ENCODE results near the gene CEP70. TPM values are rescaled to one million over a fixed set of nuclear protein-coding genes. Genes with fewer than 3 reads are reported as not detected.

CEP70 gene
- total and polyA plus RNA-seq, 2 of the 13 experiments (the other 11 are each of a cell fraction or from before 2014, with no cell fraction given): 4.0 to 22.3 TPM

DNA sequence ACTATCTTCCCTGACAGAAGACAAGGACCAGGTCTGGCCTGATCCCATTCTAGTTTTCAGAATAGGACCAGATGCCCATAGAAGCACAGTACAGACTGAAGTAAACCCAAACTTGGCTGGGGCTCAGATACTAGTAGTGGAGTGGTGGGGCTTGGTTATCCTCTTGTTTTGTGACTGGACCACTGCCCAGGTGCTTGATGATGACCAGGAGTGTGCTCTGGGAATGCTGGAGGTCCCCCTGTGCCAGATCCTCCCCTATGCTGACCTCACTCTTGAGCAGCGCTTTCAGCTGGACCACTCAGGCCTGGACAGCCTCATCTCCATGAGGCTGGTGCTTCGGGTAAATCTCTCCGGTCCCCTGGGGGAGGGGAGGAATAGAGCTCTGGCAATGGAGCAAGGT, 123.4 kb downstream of the CEP70 start:
- ATAC-seq: no peak
- CTCF ChIA-PET (ENCODE audit: low intra/inter-chr PET ratio, low total read pairs): no interaction called here
- whole genome bisulfite sequencing (ENCODE audit: low lambda C conversion rate): 100% methylated on average over 1 of the region's 3 CpGs
- TF ChIP-seq ELF4 (CRISPR knock-in tag; IDR thresholded peaks at IDR 0.05; ENCODE audit: borderline replicate concordance) (no peak), HNRNPH1 (optimal IDR thresholded peaks at IDR 0.05; ENCODE audit: low read depth, low read length) (no peak), ZNF160 (CRISPR knock-in tag; IDR thresholded peaks at IDR 0.05) (no peak), ETV6 (CRISPR knock-in tag; conservative IDR thresholded peaks at IDR 0.05) (no peak), ZC3H4 (CRISPR knock-in tag; IDR thresholded peaks at IDR 0.05; ENCODE audit: borderline replicate concordance) (no peak), RBAK (CRISPR knock-in tag; IDR thresholded peaks at IDR 0.05) (no peak), ZNF577 (CRISPR knock-in tag; IDR thresholded peaks at IDR 0.05; ENCODE audit: borderline replicate concordance, low read depth) (no peak), ZSCAN20 (CRISPR knock-in tag; IDR thresholded peaks at IDR 0.05; ENCODE audit: borderline replicate concordance) (no peak), FOSL1 (CRISPR knock-in tag; IDR thresholded peaks at IDR 0.05; ENCODE audit: borderline replicate concordance) (no peak)
- TF ChIP-seq, protein P1, sequence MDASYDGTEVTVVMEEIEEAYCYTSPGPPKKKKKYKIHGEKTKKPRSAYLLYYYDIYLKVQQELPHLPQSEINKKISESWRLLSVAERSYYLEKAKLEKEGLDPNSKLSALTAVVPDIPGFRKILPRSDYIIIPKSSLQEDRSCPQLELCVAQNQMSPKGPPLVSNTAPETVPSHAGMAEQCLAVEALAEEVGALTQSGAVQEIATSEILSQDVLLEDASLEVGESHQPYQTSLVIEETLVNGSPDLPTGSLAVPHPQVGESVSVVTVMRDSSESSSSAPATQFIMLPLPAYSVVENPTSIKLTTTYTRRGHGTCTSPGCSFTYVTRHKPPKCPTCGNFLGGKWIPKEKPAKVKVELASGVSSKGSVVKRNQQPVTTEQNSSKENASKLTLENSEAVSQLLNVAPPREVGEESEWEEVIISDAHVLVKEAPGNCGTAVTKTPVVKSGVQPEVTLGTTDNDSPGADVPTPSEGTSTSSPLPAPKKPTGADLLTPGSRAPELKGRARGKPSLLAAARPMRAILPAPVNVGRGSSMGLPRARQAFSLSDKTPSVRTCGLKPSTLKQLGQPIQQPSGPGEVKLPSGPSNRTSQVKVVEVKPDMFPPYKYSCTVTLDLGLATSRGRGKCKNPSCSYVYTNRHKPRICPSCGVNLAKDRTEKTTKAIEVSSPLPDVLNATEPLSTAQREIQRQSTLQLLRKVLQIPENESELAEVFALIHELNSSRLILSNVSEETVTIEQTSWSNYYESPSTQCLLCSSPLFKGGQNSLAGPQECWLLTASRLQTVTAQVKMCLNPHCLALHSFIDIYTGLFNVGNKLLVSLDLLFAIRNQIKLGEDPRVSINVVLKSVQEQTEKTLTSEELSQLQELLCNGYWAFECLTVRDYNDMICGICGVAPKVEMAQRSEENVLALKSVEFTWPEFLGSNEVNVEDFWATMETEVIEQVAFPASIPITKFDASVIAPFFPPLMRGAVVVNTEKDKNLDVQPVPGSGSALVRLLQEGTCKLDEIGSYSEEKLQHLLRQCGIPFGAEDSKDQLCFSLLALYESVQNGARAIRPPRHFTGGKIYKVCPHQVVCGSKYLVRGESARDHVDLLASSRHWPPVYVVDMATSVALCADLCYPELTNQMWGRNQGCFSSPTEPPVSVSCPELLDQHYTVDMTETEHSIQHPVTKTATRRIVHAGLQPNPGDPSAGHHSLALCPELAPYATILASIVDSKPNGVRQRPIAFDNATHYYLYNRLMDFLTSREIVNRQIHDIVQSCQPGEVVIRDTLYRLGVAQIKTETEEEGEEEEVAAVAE (CRISPR knock-in tag; IDR thresholded peaks at IDR 0.05; ENCODE audit: borderline replicate concordance): no peak
- TF ChIP-seq, protein P2, sequence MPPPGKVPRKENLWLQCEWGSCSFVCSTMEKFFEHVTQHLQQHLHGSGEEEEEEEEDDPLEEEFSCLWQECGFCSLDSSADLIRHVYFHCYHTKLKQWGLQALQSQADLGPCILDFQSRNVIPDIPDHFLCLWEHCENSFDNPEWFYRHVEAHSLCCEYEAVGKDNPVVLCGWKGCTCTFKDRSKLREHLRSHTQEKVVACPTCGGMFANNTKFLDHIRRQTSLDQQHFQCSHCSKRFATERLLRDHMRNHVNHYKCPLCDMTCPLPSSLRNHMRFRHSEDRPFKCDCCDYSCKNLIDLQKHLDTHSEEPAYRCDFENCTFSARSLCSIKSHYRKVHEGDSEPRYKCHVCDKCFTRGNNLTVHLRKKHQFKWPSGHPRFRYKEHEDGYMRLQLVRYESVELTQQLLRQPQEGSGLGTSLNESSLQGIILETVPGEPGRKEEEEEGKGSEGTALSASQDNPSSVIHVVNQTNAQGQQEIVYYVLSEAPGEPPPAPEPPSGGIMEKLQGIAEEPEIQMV (CRISPR knock-in tag; IDR thresholded peaks at IDR 0.05; ENCODE audit: low read depth): no peak
- TF ChIP-seq, protein P3, sequence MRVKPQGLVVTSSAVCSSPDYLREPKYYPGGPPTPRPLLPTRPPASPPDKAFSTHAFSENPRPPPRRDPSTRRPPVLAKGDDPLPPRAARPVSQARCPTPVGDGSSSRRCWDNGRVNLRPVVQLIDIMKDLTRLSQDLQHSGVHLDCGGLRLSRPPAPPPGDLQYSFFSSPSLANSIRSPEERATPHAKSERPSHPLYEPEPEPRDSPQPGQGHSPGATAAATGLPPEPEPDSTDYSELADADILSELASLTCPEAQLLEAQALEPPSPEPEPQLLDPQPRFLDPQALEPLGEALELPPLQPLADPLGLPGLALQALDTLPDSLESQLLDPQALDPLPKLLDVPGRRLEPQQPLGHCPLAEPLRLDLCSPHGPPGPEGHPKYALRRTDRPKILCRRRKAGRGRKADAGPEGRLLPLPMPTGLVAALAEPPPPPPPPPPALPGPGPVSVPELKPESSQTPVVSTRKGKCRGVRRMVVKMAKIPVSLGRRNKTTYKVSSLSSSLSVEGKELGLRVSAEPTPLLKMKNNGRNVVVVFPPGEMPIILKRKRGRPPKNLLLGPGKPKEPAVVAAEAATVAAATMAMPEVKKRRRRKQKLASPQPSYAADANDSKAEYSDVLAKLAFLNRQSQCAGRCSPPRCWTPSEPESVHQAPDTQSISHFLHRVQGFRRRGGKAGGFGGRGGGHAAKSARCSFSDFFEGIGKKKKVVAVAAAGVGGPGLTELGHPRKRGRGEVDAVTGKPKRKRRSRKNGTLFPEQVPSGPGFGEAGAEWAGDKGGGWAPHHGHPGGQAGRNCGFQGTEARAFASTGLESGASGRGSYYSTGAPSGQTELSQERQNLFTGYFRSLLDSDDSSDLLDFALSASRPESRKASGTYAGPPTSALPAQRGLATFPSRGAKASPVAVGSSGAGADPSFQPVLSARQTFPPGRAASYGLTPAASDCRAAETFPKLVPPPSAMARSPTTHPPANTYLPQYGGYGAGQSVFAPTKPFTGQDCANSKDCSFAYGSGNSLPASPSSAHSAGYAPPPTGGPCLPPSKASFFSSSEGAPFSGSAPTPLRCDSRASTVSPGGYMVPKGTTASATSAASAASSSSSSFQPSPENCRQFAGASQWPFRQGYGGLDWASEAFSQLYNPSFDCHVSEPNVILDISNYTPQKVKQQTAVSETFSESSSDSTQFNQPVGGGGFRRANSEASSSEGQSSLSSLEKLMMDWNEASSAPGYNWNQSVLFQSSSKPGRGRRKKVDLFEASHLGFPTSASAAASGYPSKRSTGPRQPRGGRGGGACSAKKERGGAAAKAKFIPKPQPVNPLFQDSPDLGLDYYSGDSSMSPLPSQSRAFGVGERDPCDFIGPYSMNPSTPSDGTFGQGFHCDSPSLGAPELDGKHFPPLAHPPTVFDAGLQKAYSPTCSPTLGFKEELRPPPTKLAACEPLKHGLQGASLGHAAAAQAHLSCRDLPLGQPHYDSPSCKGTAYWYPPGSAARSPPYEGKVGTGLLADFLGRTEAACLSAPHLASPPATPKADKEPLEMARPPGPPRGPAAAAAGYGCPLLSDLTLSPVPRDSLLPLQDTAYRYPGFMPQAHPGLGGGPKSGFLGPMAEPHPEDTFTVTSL (CRISPR knock-in tag; IDR thresholded peaks at IDR 0.05; ENCODE audit: borderline replicate concordance): no peak

More for the DNA sequence above, 123.4 kb downstream of the CEP70 start:
- H3K9me3 ChIP-seq (ENCODE audit: low read length): no peaks in the 10 kb centered on the region
- no peaks in the 10 kb centered on the region for H3K4me1 ChIP-seq (ENCODE audit: insufficient read depth, low read length)
- intact Hi-C loops (cut with micrococcal nuclease; ENCODE audit: unreplicated experiment) (no loop called here), in situ Hi-C loops (cut with HindIII; ENCODE audit: extremely low pct_ligation_motif_present, low pct_unique_long_range_greater_than_20kb) (no loop called here)
- H4K20me1 ChIP-seq (ENCODE audit: insufficient read depth, low read length): no peaks in the 10 kb centered on the region
- H3K9ac ChIP-seq (ENCODE audit: insufficient read depth, low read depth, low read length): no peak overlapping the region
- H3K4me3 ChIP-seq (replicated peaks in 1 of 3; ENCODE audit: insufficient read depth in 1 of 3, low read depth in 2 of 3, low read length in 3 of 3): no peak overlapping the region
- BruUV-seq (replicated peaks): no TSS peak
- no peaks in the 10 kb centered on the region; a peak in 1 of 5 replicates for H3K36me3 ChIP-seq (replicated peaks in 1 of 2; ENCODE audit: control insufficient read depth in 1 of 2, insufficient read depth in 2 of 2, low read length in 2 of 2)
- H2AFZ ChIP-seq (ENCODE audit: low read length): no peak overlapping the region
- H3K27me3 ChIP-seq (ENCODE audit: control insufficient read depth in 1 of 2, insufficient read depth in 2 of 2, low read length in 2 of 2): no peaks in the 10 kb centered on the region
- no peak for FAIRE-seq
- H3K79me2 ChIP-seq (ENCODE audit: insufficient read depth, low read length): no peaks in the 10 kb centered on the region
- no peak overlapping the region for H3K4me2 ChIP-seq (ENCODE audit: low read depth, low read length)
- DNase-seq (ENCODE audit: low spot score): no peak
- H3K27ac ChIP-seq (ENCODE audit: extremely low read length, insufficient read depth, low read length): no peak overlapping the region
- POLR2A ChIA-PET: no interaction called here
